ENCODE data around the gene GNAS.
"Not testable (repeated sequence)": the region's sequence is repeated elsewhere in the genome, so short reads cannot be mapped to it uniquely, and the experiment has no call there.

Gene GNAS

DNA sequence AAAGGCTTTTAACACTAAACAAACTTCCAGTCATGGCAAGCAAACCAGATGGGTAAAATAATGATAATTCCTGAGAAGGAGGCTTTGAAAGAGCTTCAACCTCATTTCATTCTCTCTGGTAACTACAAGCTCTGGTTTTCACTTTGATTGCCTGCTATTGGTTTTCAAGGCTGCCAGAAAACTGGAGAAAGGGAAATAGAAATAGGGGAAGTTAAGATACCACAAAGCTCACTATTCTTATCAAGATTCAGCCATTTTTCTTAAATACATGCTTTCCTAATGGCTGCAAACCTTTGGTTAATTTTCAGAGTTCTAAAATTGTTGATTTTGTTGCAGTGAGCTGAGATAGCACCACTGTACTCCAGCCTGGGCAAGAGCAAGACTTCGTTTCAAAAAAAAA, 86.0 kb downstream of the GNAS start:
- Histone ChIP-seq H3K9me3 (ENCODE audit: insufficient read depth, low read depth, low read length) (no peaks in the 10 kb centered on the region), H3K27me3 (ENCODE audit: insufficient read depth, low read length) (no peaks in the 10 kb centered on the region), H3K27ac (ENCODE audit: low read depth, low read length) (no peak overlapping the region), H3K36me3 (ENCODE audit: insufficient read depth, low read length) (no peaks in the 10 kb centered on the region), H3K4me3 (ENCODE audit: low read length) (no peak overlapping the region), H3K9ac (ENCODE audit: low read depth, low read length) (no peak overlapping the region), H3K4me1 (ENCODE audit: insufficient read depth, low read length) (no peaks in the 10 kb centered on the region)
- WGBS = 72% methylated on average over 1 of the region's 1 CpG

DNA sequence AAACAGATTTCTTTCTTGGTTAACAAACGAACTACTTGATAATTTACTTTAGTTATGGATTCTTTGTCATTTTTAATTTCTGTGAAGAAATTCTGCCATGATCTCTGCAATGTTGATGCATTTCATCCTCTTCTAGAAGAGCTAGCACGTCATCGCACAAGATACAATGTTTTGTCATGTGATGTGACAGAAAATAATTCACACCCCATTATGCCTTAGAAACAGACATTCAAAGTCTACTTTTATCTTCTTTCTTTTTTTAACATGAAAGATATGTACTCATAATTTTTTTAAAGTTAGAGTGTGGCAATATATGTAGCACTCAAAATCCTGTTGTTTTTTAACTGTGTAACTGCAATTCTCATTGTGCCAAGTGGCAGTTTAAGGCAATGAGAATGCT, 89.0 kb downstream of the GNAS start:
- H3K4me3 ChIP-seq (ENCODE audit: low read length) = no peak overlapping the region
- no peak overlapping the region for H3K27ac ChIP-seq (ENCODE audit: low read depth, low read length)
- no peaks in the 10 kb centered on the region for H3K9me3 ChIP-seq (ENCODE audit: insufficient read depth, low read depth, low read length)
- H3K9ac ChIP-seq (ENCODE audit: low read depth, low read length) = no peak overlapping the region
- no peaks in the 10 kb centered on the region for H3K36me3 ChIP-seq (ENCODE audit: insufficient read depth, low read length)
- no peaks in the 10 kb centered on the region for H3K4me1 ChIP-seq (ENCODE audit: insufficient read depth, low read length)
- H3K27me3 ChIP-seq (ENCODE audit: insufficient read depth, low read length) = no peaks in the 10 kb centered on the region
- WGBS = 100% methylated on average over 2 of the region's 3 CpGs

DNA sequence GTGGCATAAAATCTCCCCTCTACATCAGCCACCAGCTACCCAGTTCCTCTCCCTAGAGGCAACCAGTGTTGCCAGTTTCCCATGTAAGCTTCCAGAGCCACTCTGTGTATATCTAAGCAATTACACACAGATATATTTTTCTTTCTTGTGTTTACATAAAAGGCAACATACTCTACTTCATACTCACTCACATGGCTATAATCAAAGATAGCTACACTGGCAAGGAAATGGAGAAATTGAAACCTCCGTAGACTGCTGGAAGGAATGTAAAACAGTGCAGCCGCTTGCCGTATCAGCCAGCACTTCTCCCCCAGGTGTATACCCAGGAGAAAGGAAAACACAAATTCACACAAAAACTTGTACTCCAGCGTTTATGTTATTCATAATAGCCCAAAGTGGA, 90.0 kb downstream of the GNAS start:
- Histone ChIP-seq H3K9ac (ENCODE audit: low read depth, low read length) (no peak overlapping the region), H3K4me1 (ENCODE audit: insufficient read depth, low read length) (no peaks in the 10 kb centered on the region), H3K9me3 (ENCODE audit: insufficient read depth, low read depth, low read length) (no peaks in the 10 kb centered on the region), H3K27me3 (ENCODE audit: insufficient read depth, low read length) (no peaks in the 10 kb centered on the region), H3K27ac (ENCODE audit: low read depth, low read length) (no peak overlapping the region), H3K36me3 (ENCODE audit: insufficient read depth, low read length) (no peaks in the 10 kb centered on the region), H3K4me3 (ENCODE audit: low read length) (no peak overlapping the region)
- 100% methylated on average over 4 of the region's 4 CpGs for WGBS

DNA sequence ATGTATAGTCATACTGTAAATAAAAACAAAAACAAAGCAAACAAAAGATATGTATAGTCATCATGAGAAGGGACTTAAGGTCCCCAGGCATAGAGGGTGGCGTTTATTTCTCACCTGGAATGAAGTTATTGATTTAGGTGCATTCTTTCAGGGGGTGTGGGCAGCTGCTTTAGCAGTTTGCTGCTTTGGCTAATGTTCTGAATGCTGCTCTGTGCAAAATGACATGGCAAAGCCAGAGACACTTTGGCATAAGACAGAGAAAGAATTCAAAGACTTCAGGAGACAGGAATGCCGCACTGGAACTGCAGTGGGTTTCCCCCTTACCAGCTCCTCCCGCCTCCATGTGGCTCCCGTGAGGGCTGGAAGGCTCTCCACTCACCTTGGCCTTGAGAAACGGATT, 92.1 kb downstream of the GNAS start:
- WGBS = 85% methylated on average over 5 of the region's 5 CpGs
- H3K27ac ChIP-seq (ENCODE audit: low read depth, low read length) = no peak overlapping the region
- no peak overlapping the region for H3K4me3 ChIP-seq (ENCODE audit: low read length)
- H3K36me3 ChIP-seq (ENCODE audit: insufficient read depth, low read length) = no peaks in the 10 kb centered on the region
- no peaks in the 10 kb centered on the region for H3K27me3 ChIP-seq (ENCODE audit: insufficient read depth, low read length)
- H3K9ac ChIP-seq (ENCODE audit: low read depth, low read length) = no peak overlapping the region
- H3K4me1 ChIP-seq (ENCODE audit: insufficient read depth, low read length) = no peaks in the 10 kb centered on the region
- no peaks in the 10 kb centered on the region for H3K9me3 ChIP-seq (ENCODE audit: insufficient read depth, low read depth, low read length)

DNA sequence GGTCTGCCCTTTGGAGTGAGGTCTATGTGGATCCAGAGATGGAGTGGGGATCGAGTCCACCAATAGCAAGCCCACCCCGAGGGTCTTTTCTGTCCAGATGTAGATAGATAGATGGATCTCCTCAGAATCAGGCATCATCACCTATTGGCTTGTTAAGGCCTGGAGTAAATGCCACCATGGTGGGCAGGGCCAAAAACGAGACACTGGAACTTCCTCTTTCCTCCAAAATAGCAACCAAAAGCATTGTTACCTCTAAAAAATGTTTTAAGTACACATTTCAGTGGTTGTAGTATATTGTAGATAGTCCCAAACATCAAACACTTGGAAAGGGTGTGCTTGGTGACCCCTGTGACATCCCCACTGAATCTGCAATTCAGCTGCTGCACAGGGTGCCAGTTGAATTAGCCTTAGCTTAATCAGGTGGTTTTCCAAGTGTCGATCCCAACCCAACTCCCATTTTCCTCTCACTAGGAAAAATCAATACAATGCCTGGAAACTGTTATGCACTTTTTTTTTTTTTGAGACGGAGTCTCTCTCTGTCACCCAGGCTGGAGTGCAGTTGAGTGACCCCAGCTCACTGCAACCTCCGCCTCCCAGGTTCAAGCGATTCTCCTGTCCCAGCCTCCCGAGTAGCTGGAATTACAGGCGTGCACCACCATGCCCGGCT, 93.6 kb downstream of the GNAS start:
- no peak overlapping the region for H3K4me3 ChIP-seq (ENCODE audit: low read length)
- no peaks in the 10 kb centered on the region for H3K4me1 ChIP-seq (ENCODE audit: insufficient read depth, low read length)
- no peak overlapping the region for H3K9ac ChIP-seq (ENCODE audit: low read depth, low read length)
- WGBS = 91% methylated on average over 10 of the region's 10 CpGs
- H3K27ac ChIP-seq (ENCODE audit: low read depth, low read length) = no peak overlapping the region
- H3K27me3 ChIP-seq (ENCODE audit: insufficient read depth, low read length) = no peaks in the 10 kb centered on the region
- H3K36me3 ChIP-seq (ENCODE audit: insufficient read depth, low read length) = no peaks in the 10 kb centered on the region
- no peaks in the 10 kb centered on the region for H3K9me3 ChIP-seq (ENCODE audit: insufficient read depth, low read depth, low read length)

DNA sequence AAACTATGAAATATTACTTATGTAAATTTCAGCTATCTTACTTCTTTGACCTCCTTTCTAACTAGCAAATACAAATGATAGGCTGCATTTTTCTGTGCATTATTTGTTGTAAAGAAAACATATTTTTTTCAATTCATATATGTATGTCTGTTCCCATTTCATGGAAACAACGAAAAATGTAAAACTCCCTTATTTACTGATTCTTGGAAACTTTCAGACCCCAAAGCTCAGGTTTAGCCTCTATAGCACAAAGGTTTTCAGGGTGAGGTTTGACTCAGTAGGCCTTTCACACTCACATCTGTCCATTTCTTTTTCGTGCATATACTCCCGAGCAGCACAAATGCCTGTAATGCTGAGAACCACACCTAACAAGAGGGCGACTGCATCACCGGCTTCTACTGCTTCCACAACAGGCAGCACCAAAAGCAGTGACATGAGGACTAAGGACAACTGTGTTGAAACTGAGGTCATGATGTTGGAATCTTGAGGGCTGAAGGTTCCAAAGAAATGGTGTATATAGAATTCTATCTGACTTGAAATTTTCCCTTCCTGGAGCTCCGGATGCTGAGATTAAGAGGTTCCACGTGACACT, 95.4 kb downstream of the GNAS start:
- H3K9ac ChIP-seq (ENCODE audit: low read depth, low read length); H3K9me3 ChIP-seq (ENCODE audit: insufficient read depth, low read depth, low read length); H3K27me3 ChIP-seq (ENCODE audit: insufficient read depth, low read length); H3K4me1 ChIP-seq (ENCODE audit: insufficient read depth, low read length); H3K4me3 ChIP-seq (ENCODE audit: low read length); H3K27ac ChIP-seq (ENCODE audit: low read depth, low read length); H3K36me3 ChIP-seq (ENCODE audit: insufficient read depth, low read length): not testable (repeated sequence)
- 91% methylated on average over 5 of the region's 7 CpGs for WGBS

DNA sequence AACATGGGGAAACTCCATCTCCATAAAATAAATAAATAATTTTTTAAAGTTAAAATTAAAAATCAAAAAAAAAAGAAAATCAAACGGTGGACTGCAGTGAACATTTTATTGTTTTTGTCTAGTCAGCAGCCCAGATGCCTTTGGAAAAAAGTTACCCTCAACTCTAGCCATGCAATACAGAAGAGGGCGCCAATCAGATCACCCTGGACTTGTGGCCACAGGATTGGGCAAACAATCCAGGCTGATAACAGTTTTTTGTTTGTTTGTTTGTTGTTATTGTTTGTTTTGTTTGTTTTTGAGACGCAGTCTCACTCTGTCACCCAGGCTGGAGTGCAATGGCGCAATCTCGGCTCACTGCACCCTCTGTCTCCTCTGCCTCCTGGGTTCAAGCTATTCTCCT, 98.1 kb downstream of the GNAS start:
- WGBS = 82% methylated on average over 5 of the region's 5 CpGs
- no peaks in the 10 kb centered on the region for H3K27me3 ChIP-seq (ENCODE audit: insufficient read depth, low read length)
- no peak overlapping the region for H3K27ac ChIP-seq (ENCODE audit: low read depth, low read length)
- H3K4me3 ChIP-seq (ENCODE audit: low read length) = no peak overlapping the region
- no peaks in the 10 kb centered on the region for H3K36me3 ChIP-seq (ENCODE audit: insufficient read depth, low read length)
- H3K9me3 ChIP-seq (ENCODE audit: insufficient read depth, low read depth, low read length) = no peaks in the 10 kb centered on the region
- no peaks in the 10 kb centered on the region for H3K4me1 ChIP-seq (ENCODE audit: insufficient read depth, low read length)
- H3K9ac ChIP-seq (ENCODE audit: low read depth, low read length) = no peak overlapping the region

DNA sequence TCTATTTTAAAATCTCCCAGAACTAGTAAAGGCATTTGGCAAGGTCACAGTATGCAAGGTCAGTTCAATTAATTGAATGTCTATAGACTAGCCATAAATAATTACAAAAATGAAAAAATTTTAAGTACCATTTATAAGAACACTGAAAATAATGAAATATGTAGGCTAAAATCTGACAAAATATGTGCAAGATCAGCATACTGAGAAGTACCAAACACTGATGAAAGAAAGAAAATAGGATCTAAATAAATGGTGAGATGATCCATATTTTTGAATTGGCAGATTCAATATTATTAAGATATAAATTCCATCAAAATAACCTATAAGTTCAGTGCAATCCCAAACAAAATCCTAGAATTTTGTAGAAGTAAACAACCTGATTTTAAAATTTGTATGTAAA, 100.5 kb downstream of the GNAS start:
- Histone ChIP-seq H3K4me3 (ENCODE audit: low read length) (no peak overlapping the region), H3K27me3 (ENCODE audit: insufficient read depth, low read length) (no peaks in the 10 kb centered on the region), H3K4me1 (ENCODE audit: insufficient read depth, low read length) (no peaks in the 10 kb centered on the region), H3K9me3 (ENCODE audit: insufficient read depth, low read depth, low read length) (no peaks in the 10 kb centered on the region), H3K9ac (ENCODE audit: low read depth, low read length) (no peak overlapping the region), H3K36me3 (ENCODE audit: insufficient read depth, low read length) (no peaks in the 10 kb centered on the region), H3K27ac (ENCODE audit: low read depth, low read length) (no peak overlapping the region)

DNA sequence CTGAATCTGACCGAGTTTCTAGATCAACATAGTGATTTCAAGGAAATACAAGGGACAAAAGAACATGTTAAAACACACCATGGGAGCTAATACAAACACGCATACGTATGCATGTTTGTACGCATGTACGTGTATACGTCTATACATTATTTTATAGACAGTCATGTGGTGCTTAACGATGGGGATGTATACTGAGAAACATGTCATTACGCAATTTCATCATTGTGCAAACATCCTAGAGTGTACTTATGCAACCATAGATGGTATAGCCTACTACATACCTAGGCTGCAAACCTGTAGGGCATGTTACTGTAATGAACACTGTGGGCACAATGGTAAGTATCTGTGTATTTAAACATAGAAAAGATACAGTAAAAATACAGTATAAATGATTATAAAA, 103.6 kb downstream of the GNAS start:
- 97% methylated on average over 8 of the region's 8 CpGs for WGBS
- no peaks in the 10 kb centered on the region for H3K27me3 ChIP-seq (ENCODE audit: insufficient read depth, low read length)
- no peaks in the 10 kb centered on the region for H3K4me1 ChIP-seq (ENCODE audit: insufficient read depth, low read length)
- no peak overlapping the region for H3K9ac ChIP-seq (ENCODE audit: low read depth, low read length)
- H3K36me3 ChIP-seq (ENCODE audit: insufficient read depth, low read length) = no peaks in the 10 kb centered on the region
- no peaks in the 10 kb centered on the region for H3K9me3 ChIP-seq (ENCODE audit: insufficient read depth, low read depth, low read length)
- H3K27ac ChIP-seq (ENCODE audit: low read depth, low read length) = no peak overlapping the region
- no peak overlapping the region for H3K4me3 ChIP-seq (ENCODE audit: low read length)

DNA sequence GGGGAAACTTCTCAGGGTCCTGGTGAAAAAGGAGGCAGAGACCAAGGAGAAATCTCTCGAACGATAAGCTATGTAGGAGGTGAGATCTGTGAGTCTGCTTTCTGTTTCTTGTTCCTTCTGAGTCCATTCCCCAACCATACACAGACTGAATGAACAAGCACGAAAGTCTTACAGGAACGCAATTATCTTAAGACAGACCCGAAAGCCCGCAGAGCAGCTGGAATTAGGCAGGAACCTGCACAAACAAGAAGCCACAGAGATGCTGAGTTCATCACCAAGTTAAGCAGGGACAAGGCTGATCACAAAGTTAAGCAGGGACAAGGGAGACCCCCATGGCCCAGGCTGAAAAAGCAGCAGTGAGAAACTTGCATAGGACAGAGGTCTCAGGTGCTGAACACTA, 107.1 kb downstream of the GNAS start:
- no peaks in the 10 kb centered on the region for H3K27me3 ChIP-seq (ENCODE audit: insufficient read depth, low read length)
- H3K36me3 ChIP-seq (ENCODE audit: insufficient read depth, low read length) = no peaks in the 10 kb centered on the region
- 91% methylated on average over 6 of the region's 6 CpGs for WGBS
- no peaks in the 10 kb centered on the region for H3K9me3 ChIP-seq (ENCODE audit: insufficient read depth, low read depth, low read length)
- H3K27ac ChIP-seq (ENCODE audit: low read depth, low read length) = no peak overlapping the region
- no peak overlapping the region for H3K9ac ChIP-seq (ENCODE audit: low read depth, low read length)
- no peak overlapping the region for H3K4me3 ChIP-seq (ENCODE audit: low read length)
- H3K4me1 ChIP-seq (ENCODE audit: insufficient read depth, low read length) = no peaks in the 10 kb centered on the region
